Neutrophil (primary cell): ENCODE results near the gene BCORL1.

Experiments used
- H3K27ac ChIP-seq: fragments of 200-600 bp; sonication (generic); 2 replicates; pipeline ENCODE4 v1.5.1; 2016; ENCODE audit warnings: mild to moderate bottlenecking, moderate library complexity
- H3K27me3 ChIP-seq: fragments of 200-600 bp; sonication (generic); 2 replicates; pipeline ENCODE4 v1.6.0; 2016; ENCODE audit warnings: mild to moderate bottlenecking
- H3K36me3 ChIP-seq: fragments of 200-600 bp; sonication (generic); 2 replicates; pipeline ENCODE4 v1.5.1; 2017
- H3K4me1 ChIP-seq, 2 experiments: fragments of 200-600 bp in 1 of 2; sonication (generic) in 1 of 2; 1 replicate in 1 of 2; 2 replicates in 1 of 2; pipeline versions ENCODE4 v1.5.1 to v1.6.1; 2013 to 2016; ENCODE audit warnings: low read depth in 1 of 2, low read length in 1 of 2, mild to moderate bottlenecking in 1 of 2, moderate library complexity in 1 of 2; ENCODE audit not compliant: control insufficient read depth in 1 of 2, insufficient read depth in 1 of 2
- H3K4me3 ChIP-seq, 2 experiments: fragments of 200-600 bp in 1 of 2; sonication (generic) in 1 of 2; 1 replicate in 1 of 2; 2 replicates in 1 of 2; pipeline ENCODE4 v1.5.1; 2013 to 2016; ENCODE audit warnings: low read depth in 1 of 2, low read length in 1 of 2, mild to moderate bottlenecking in 1 of 2, moderate library complexity in 1 of 2
- H3K9me3 ChIP-seq: fragments of 200-600 bp; sonication (generic); 2 replicates; pipeline ENCODE4 v1.5.1; 2016
- CTCF ChIP-seq: fragments of 200-600 bp; sonication (generic); IDR thresholded peaks from 2 replicates; pipeline ENCODE4 v1.5.1; 2016; ENCODE audit warnings: antibody characterized with exemption

The BCORL1 gene

GRCh38 chrX:130018143-130018542 lies 35.7 kb downstream of the BCORL1 start:
- Histone ChIP-seq H3K36me3 (peaks cover 67% of the 10 kb centered on the region), H3K27me3 (no peaks in the 10 kb centered on the region)
- no peak for TF ChIP-seq CTCF

DNA sequence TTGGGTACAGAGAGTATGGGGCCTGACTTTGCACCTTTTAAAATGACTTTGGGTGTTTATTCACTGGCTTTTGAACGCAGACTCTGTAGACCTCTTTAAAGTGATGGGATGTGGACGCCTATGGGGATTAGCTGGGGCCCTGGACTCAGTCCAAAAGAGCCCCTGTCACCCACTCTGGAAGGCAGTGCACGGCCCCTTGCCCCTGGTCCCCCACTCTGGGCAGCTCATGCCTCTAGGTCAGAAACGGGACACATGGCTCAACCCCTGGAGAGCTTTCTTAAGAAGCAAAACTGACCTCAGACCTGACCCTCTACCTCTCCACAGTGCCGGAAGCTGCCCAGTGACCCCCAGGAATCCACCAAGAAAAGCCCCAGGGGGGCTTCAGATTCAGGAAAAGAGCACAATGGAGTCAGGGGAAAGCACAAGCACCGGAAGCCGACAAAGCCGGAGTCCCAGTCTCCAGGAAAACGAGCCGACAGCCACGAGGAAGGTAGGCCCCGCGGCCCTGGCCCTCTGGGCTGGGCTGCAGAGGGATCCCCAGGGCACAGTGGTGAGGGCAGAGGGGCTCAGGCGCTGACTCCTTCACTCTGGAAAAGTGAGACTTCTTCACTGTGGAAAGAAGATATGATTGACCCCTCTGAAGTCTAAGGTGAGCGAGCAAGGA lies 38.4 kb downstream of the BCORL1 start:
- Histone ChIP-seq H3K9me3 (no peaks in the 10 kb centered on the region), H3K4me1 (peaks cover 22 to 23% of the 10 kb centered on the region in 2 experiments), H3K27me3 (no peaks in the 10 kb centered on the region), H3K27ac (no peak overlapping the region), H3K36me3 (peaks cover 59% of the 10 kb centered on the region), H3K4me3 (no peak overlapping the region)
- TF ChIP-seq CTCF = no peak

More at GRCh38 chrX:130018143-130018542, 35.7 kb downstream of the BCORL1 start:
- Histone ChIP-seq H3K4me1 (peaks cover 7 to 9% of the 10 kb centered on the region in 2 experiments), H3K9me3 (no peaks in the 10 kb centered on the region), H3K27ac (no peak overlapping the region), H3K4me3 (no peak overlapping the region)

DNA sequence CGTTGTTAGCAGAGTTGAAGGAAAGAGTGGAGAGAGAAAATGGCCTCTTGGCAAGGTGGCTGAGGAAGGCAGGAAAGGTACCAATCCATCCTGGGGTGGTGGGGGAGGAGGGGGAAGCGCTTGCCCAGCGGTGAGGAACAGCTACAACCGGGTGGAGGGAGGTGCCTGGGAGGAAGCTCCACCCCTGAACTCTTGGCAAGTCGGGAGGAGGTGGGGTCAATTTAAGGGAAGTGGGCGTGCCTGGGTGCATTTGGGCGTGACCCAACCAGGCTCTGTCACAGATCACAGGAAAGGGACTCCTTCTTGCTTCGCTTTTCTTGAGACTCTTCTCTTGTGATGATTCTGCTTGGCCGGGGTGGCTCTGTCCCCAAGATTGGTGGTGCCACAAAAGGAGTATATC lies 41.7 kb downstream of the BCORL1 start:
- Histone ChIP-seq H3K4me3 (peak overlapping the region; percentile 13 to 23), H3K36me3 (peaks cover 66% of the 10 kb centered on the region), H3K27ac (peak overlapping the region; percentile 85), H3K9me3 (no peaks in the 10 kb centered on the region), H3K4me1 (peaks cover 21 to 24% of the 10 kb centered on the region in 2 experiments), H3K27me3 (no peaks in the 10 kb centered on the region)
- TF ChIP-seq CTCF = peak; percentile 62

GRCh38 chrX:130025256-130025655 lies 42.8 kb downstream of the BCORL1 start:
- Histone ChIP-seq H3K27me3 (no peaks in the 10 kb centered on the region), H3K27ac (peak overlapping the region; percentile 85), H3K9me3 (no peaks in the 10 kb centered on the region), H3K4me3 (no peak overlapping the region), H3K36me3 (peaks cover 76% of the 10 kb centered on the region), H3K4me1 (peaks cover 16 to 19% of the 10 kb centered on the region in 2 experiments)
- no peak for TF ChIP-seq CTCF

- Histone ChIP-seq H3K9me3 (no peaks in the 10 kb centered on the region), H3K4me3 (no peak overlapping the region), H3K27me3 (no peaks in the 10 kb centered on the region), H3K4me1 (peaks cover 16 to 19% of the 10 kb centered on the region in 2 experiments), H3K27ac (peak overlapping the region; percentile 53), H3K36me3 (peaks cover 79% of the 10 kb centered on the region)
- TF ChIP-seq CTCF = no peak
These were observed 45.1 kb downstream of the BCORL1 start for GRCh38 chrX:130027569-130027968.
